SK-N-SH treated with all-trans-retinoic acid at 6 μM for 48 hours (cell line): ENCODE measurements around the gene EPB41L1.

Experiments
- ATAC-seq: fragments of 200-7000 bp; cut with Tn5 transposase; 3 replicates; pipeline ENCODE4 v1.9.1; 2020; ENCODE audit warnings: mild to moderate bottlenecking, moderate library complexity
- BACH2 ChIP-seq: fragments of 250-450 bp; sonication (Bioruptor Pico); IDR thresholded peaks from 2 replicates; pipeline ENCODE4 v1.9.0; 2021; ENCODE audit warnings: mild to moderate bottlenecking, borderline replicate concordance
- CSDC2 ChIP-seq: fragments of 250-450 bp; sonication (Bioruptor Pico); IDR thresholded peaks from 2 replicates; pipeline ENCODE4 v1.5.0; 2020; ENCODE audit warnings: mild to moderate bottlenecking, moderate library complexity
- CSRNP3 ChIP-seq: fragments of 250-450 bp; sonication (Bioruptor Pico); IDR thresholded peaks from 2 replicates; pipeline ENCODE4 v1.5.1; 2021; ENCODE audit warnings: mild to moderate bottlenecking, moderate library complexity
- ESRRG ChIP-seq: fragments of 250-450 bp; sonication (Bioruptor Pico); IDR thresholded peaks from 2 replicates; pipeline ENCODE4 v1.6.1; 2021; ENCODE audit warnings: mild to moderate bottlenecking
- GLIS3 ChIP-seq: fragments of 250-450 bp; sonication (Bioruptor Pico); IDR thresholded peaks from 2 replicates; pipeline ENCODE4 v1.5.0; 2020; ENCODE audit warnings: mild to moderate bottlenecking, moderate library complexity
- ISL1 ChIP-seq: fragments of 250-450 bp; sonication (Bioruptor Pico); IDR thresholded peaks from 2 replicates; pipeline ENCODE4 v2.1.2; 2022; ENCODE audit warnings: mild to moderate bottlenecking, moderate library complexity
- OSR1 ChIP-seq: fragments of 250-450 bp; sonication (Bioruptor Pico); IDR thresholded peaks from 2 replicates; pipeline ENCODE4 v1.8.0; 2022; ENCODE audit warnings: moderate library complexity, mild to moderate bottlenecking, inconsistent platforms
- POU6F1 ChIP-seq: fragments of 250-450 bp; sonication (Bioruptor Pico); IDR thresholded peaks from 2 replicates; pipeline ENCODE4 v1.8.0; 2021; ENCODE audit warnings: low read depth, mild to moderate bottlenecking, moderate library complexity, borderline replicate concordance
- PPARA ChIP-seq: fragments of 250-450 bp; sonication (Bioruptor Pico); IDR thresholded peaks from 2 replicates; pipeline ENCODE4 v1.5.0; 2020; ENCODE audit warnings: mild to moderate bottlenecking, borderline replicate concordance
- RARB ChIP-seq: fragments of 250-450 bp; sonication (Bioruptor Pico); IDR thresholded peaks from 2 replicates; pipeline ENCODE4 v1.8.0; 2021; ENCODE audit warnings: mild to moderate bottlenecking, moderate library complexity
- SNAI2 ChIP-seq: fragments of 250-450 bp; sonication (Bioruptor Pico); IDR thresholded peaks from 2 replicates; pipeline ENCODE4 v1.5.0; 2020; ENCODE audit warnings: mild to moderate bottlenecking, moderate library complexity
- TCF4 ChIP-seq: fragments of 250-450 bp; sonication (Bioruptor Pico); IDR thresholded peaks from 2 replicates; pipeline ENCODE4 v1.8.0; 2021; ENCODE audit warnings: mild to moderate bottlenecking, moderate library complexity, borderline replicate concordance
- TOX ChIP-seq: fragments of 250-450 bp; sonication (Bioruptor Pico); IDR thresholded peaks from 2 replicates; pipeline ENCODE4 v1.8.0; 2021; ENCODE audit warnings: mild to moderate bottlenecking, moderate library complexity, borderline replicate concordance
- ZC3H10 ChIP-seq: fragments of 250-450 bp; sonication (Bioruptor Pico); IDR thresholded peaks from 2 replicates; pipeline ENCODE4 v1.5.1; 2021; ENCODE audit warnings: mild to moderate bottlenecking, moderate library complexity
- ZFP3 ChIP-seq: fragments of 250-450 bp; sonication (Bioruptor Pico); IDR thresholded peaks from 2 replicates; pipeline ENCODE4 v1.5.0; 2020; ENCODE audit warnings: mild to moderate bottlenecking, moderate library complexity
- ZNF70 ChIP-seq: fragments of 450-650 bp; formaldehyde crosslinking; IDR thresholded peaks from 2 replicates; pipeline ENCODE4 v1.5.0; 2020; ENCODE audit warnings: mild to moderate bottlenecking, moderate library complexity
- ZNF8 ChIP-seq: fragments of 450-650 bp; formaldehyde crosslinking; IDR thresholded peaks from 2 replicates; pipeline ENCODE4 v1.5.0; 2020; ENCODE audit warnings: mild to moderate bottlenecking, moderate library complexity
- TF ChIP-seq, protein P1 (sequence below): fragments of 250-450 bp; sonication (Bioruptor Pico); IDR thresholded peaks from 2 replicates; pipeline ENCODE4 v1.5.0; 2020; ENCODE audit warnings: mild to moderate bottlenecking, moderate library complexity
- TF ChIP-seq, protein P2 (sequence below): fragments of 250-450 bp; sonication (Bioruptor Pico); IDR thresholded peaks from 2 replicates; pipeline ENCODE4 v1.8.0; 2020; ENCODE audit warnings: mild to moderate bottlenecking, moderate library complexity, borderline replicate concordance
- TF ChIP-seq, protein P3 (sequence below): fragments of 250-450 bp; sonication (Bioruptor Pico); IDR thresholded peaks from 2 replicates; pipeline ENCODE4 v1.5.1; 2020; ENCODE audit warnings: low read depth, mild to moderate bottlenecking, moderate library complexity

The EPB41L1 gene

GRCh38 chr20:36218380-36219064, 64.0 kb downstream of the EPB41L1 start:
- no peak for TF ChIP-seq PPARA (CRISPR knock-in tag)
- no peak for TF ChIP-seq TCF4 (CRISPR knock-in tag)
- TF ChIP-seq SNAI2 (CRISPR knock-in tag): no peak
- TF ChIP-seq ZNF8 (CRISPR knock-in tag): no peak
- TF ChIP-seq, protein P1, sequence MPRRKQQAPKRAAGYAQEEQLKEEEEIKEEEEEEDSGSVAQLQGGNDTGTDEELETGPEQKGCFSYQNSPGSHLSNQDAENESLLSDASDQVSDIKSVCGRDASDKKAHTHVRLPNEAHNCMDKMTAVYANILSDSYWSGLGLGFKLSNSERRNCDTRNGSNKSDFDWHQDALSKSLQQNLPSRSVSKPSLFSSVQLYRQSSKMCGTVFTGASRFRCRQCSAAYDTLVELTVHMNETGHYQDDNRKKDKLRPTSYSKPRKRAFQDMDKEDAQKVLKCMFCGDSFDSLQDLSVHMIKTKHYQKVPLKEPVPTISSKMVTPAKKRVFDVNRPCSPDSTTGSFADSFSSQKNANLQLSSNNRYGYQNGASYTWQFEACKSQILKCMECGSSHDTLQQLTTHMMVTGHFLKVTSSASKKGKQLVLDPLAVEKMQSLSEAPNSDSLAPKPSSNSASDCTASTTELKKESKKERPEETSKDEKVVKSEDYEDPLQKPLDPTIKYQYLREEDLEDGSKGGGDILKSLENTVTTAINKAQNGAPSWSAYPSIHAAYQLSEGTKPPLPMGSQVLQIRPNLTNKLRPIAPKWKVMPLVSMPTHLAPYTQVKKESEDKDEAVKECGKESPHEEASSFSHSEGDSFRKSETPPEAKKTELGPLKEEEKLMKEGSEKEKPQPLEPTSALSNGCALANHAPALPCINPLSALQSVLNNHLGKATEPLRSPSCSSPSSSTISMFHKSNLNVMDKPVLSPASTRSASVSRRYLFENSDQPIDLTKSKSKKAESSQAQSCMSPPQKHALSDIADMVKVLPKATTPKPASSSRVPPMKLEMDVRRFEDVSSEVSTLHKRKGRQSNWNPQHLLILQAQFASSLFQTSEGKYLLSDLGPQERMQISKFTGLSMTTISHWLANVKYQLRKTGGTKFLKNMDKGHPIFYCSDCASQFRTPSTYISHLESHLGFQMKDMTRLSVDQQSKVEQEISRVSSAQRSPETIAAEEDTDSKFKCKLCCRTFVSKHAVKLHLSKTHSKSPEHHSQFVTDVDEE (CRISPR knock-in tag): no peak
- TF ChIP-seq TOX (CRISPR knock-in tag): no peak
- no peak for TF ChIP-seq ISL1 (CRISPR knock-in tag)
- TF ChIP-seq ZFP3 (CRISPR knock-in tag): no peak
- TF ChIP-seq ESRRG (CRISPR knock-in tag): no peak
- TF ChIP-seq, protein P2, sequence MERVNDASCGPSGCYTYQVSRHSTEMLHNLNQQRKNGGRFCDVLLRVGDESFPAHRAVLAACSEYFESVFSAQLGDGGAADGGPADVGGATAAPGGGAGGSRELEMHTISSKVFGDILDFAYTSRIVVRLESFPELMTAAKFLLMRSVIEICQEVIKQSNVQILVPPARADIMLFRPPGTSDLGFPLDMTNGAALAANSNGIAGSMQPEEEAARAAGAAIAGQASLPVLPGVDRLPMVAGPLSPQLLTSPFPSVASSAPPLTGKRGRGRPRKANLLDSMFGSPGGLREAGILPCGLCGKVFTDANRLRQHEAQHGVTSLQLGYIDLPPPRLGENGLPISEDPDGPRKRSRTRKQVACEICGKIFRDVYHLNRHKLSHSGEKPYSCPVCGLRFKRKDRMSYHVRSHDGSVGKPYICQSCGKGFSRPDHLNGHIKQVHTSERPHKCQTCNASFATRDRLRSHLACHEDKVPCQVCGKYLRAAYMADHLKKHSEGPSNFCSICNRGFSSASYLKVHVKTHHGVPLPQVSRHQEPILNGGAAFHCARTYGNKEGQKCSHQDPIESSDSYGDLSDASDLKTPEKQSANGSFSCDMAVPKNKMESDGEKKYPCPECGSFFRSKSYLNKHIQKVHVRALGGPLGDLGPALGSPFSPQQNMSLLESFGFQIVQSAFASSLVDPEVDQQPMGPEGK (CRISPR knock-in tag): no peak
- TF ChIP-seq ZC3H10 (CRISPR knock-in tag): no peak
- no peak for TF ChIP-seq RARB
- no peak for TF ChIP-seq ZNF70 (CRISPR knock-in tag)
- TF ChIP-seq OSR1: no peak
- TF ChIP-seq CSDC2: no peak
- no peak for ATAC-seq

DNA sequence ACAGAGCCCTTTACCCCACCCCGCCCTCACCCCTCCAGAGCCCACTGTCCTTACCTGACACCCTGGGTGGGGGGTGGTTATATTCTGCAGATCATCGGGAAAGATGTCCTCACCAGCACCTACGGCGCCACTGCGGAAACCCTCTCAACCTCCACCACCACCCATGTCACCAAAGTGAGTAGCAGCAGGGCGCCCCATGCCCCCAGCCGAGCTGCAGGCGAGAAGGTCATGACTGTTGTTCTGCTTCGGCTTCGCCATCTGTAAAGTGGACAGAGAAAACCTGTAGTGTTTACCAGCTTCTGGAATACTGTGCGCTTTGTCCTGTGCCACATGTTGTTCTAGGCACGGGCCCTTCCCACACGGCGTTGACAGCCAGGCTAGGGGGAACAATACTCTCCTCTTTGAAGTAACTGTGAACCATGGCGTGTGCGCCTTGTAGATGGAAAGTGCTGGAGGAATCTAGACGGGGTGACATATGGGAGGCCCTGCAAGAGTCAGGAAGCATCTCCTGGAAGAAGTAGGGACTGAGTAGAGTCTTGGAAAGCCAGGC, 65.2 kb downstream of the EPB41L1 start:
- TF ChIP-seq POU6F1 (no peak), CSDC2 (no peak), CSRNP3 (CRISPR knock-in tag) (no peak), BACH2 (CRISPR knock-in tag) (no peak), SNAI2 (CRISPR knock-in tag) (no peak), ZC3H10 (CRISPR knock-in tag) (no peak), RARB (no peak), GLIS3 (no peak), ESRRG (CRISPR knock-in tag) (no peak), OSR1 (no peak)
- TF ChIP-seq, protein P1 (CRISPR knock-in tag): no peak
- TF ChIP-seq, protein P3, sequence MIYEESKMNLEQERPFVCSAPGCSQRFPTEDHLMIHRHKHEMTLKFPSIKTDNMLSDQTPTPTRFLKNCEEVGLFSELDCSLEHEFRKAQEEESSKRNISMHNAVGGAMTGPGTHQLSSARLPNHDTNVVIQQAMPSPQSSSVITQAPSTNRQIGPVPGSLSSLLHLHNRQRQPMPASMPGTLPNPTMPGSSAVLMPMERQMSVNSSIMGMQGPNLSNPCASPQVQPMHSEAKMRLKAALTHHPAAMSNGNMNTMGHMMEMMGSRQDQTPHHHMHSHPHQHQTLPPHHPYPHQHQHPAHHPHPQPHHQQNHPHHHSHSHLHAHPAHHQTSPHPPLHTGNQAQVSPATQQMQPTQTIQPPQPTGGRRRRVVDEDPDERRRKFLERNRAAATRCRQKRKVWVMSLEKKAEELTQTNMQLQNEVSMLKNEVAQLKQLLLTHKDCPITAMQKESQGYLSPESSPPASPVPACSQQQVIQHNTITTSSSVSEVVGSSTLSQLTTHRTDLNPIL (CRISPR knock-in tag): no peak

More for the DNA sequence above, 65.2 kb downstream of the EPB41L1 start:
- no peak for ATAC-seq
